HG03442 (cell line): ENCODE results near the gene AHNAK.

Source experiments
- ATAC-seq: cut with Tn5 transposase; IDR thresholded peaks from one replicate; pipeline ENCODE4 v1.9.1; 2021; ENCODE audit warnings: mild to moderate bottlenecking, moderate library complexity; ENCODE audit not compliant: unreplicated experiment

Gene AHNAK

GRCh38 chr11:62443390-62444235 is 103.0 kb downstream of the AHNAK start:
- ATAC-seq: no peak

- ATAC-seq: no peak
These were observed 106.6 kb downstream of the AHNAK start for GRCh38 chr11:62439785-62440602.

GRCh38 chr11:62438641-62439040 is 108.0 kb downstream of the AHNAK start:
- ATAC-seq: no peak

DNA sequence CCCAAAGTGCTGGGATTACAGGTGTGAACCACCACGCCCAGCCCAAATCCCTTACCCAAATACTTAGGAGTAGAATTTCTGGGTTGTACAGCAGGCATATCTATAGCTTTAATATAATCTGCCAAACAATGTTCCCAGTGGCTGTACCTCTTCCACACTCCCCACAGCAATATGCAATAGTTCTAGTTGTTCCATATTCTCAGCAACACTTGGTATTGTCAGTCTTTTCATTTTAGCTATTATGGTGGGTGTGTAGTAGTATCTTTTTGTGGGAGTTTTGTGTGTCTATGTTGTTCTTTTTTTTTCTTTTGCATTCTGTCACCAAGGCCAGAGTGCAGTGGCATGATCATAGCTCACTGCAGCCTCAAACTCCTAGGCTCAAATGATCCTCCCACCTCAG is 109.0 kb downstream of the AHNAK start:
- no peak for ATAC-seq

DNA sequence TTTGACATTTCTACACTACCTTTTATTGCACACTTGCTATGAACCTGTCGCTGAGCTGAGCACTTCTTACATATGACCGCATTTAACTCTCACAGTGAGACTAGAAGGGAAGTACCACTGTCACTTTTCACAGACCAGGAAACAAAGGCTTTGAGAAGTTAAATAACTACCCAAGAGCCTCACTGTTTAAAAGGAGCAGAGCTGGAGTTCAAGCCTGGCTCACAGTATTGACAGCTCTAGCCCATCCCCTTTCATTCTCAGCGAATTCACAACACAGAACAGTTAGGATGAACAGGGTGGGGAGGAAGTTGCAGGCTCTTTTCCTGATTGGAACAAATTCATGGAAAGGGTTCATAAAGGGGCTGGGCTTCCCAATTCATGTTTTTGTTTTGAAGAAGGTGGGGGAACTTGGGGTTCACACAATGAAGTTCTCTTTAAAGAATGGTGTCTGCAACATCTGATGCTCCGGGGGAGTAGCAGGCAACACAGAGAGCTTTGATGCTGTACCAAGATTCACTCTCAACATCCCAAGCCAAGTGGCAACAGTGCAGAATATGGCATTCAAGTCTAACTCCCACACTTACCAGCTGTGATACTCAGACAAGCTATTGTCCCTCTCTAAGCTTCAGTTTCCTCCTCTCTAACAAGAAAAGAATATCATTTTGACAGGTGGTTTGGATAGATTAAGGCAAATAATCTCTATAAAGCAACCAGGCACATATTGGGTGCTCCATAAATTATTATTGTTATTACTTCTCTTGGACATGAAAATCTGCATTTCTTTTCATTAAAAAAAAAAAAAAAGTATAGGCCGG is 110.6 kb downstream of the AHNAK start:
- no peak for ATAC-seq

- ATAC-seq: no peak
These were observed 112.7 kb downstream of the AHNAK start for GRCh38 chr11:62433904-62434276.

GRCh38 chr11:62433141-62433903 is 113.3 kb downstream of the AHNAK start:
- ATAC-seq: no peak

DNA sequence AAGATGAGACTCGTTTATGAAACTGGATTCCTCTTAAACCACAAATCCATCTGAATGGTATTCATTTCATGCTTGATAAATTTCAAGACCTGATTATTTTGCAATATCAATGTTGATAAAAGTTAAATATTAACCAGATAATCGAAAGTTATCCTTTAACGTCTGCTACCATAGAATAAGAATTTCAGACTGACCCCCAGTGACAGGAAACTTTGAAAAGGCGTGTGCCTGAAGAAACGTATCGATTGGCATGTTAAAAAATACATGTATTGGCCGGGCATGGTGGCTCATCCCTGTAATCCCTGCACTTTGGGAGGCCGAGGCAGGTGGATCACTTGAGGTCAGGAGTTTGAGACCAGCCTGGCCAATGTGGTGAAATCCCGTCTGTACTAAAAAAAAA is 113.9 kb downstream of the AHNAK start:
- no peak for ATAC-seq

GRCh38 chr11:62431171-62431901 is 115.3 kb downstream of the AHNAK start:
- ATAC-seq: no peak

GRCh38 chr11:62430425-62430824 is 116.2 kb downstream of the AHNAK start:
- no peak for ATAC-seq

DNA sequence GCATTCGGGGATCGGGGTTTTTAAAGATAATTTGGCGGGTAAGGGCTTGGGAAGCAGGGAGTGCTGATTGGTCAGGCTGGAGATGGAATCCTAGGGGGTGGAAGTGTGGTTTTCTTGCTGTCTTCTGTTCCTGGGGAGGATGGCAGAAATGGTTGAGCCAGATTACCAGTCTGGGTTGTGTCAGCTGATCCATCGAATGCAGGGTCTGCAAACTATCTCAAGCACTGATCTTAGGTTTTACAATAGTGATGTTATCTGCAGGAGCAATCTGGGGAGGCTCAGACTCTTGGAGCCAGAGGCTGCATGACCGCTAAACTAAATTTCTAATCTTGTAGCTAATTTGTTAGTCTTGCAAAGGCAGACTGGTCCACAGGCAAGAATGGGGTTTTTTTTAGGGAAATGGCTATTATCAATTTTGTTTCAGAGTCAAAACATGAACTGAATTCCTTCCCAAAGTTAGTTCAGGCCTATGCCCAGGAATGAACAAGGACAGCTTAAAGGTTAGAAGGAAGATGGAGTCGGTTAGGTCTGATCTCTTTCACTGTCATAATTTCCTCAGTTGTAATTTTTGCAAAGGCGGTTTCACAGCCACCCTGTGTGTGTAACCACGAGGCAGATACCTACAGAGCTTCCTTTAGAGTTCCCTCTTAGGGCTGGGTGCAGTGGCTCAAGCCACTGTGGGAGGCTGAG is 117.6 kb downstream of the AHNAK start:
- ATAC-seq: no peak

- peak; percentile 49 for ATAC-seq
These were observed 118.9 kb downstream of the AHNAK start for GRCh38 chr11:62427630-62428233.

DNA sequence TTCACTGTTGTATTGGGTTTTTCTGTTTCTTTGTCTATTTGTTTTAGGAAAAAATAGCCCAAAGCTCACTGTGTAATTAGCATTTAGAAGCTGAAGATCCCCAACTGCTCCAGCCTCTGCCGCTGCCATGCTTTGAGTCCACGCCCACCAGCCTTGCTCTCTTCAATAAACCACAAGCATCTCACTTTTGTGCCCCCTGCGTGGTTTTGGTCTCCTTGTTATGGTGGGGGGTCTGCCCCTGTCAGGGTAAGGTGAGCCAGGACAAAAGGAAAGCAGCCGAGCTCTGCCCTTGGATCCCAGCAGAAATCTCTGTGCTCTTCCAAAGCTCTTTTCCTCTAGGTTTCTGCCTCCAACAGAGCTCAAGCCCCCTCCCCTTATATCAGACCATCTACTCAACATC is 123.6 kb downstream of the AHNAK start:
- no peak for ATAC-seq

- no peak for ATAC-seq
These were observed 124.6 kb downstream of the AHNAK start for GRCh38 chr11:62421996-62422395.

DNA sequence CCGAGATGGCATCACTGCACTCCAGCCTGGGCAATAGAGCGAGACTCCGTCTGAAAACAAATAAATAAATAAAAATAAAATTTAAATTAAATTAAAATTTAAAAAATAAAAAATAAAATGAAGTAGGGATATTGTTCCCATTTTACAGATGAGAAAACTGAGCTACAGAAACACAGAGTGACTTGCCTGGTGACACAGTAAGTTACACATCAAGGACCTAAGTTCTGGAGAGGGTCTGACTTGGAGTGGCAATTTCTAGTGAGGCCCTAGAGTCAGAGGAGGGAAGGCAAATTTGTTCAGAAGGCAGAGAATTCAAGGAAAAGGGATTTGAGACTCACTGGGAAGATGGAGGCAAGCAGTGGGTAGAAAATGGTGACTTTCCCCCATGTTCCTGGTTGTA is 125.7 kb downstream of the AHNAK start:
- no peak for ATAC-seq

GRCh38 chr11:62419943-62420342 is 126.7 kb downstream of the AHNAK start:
- no peak for ATAC-seq

DNA sequence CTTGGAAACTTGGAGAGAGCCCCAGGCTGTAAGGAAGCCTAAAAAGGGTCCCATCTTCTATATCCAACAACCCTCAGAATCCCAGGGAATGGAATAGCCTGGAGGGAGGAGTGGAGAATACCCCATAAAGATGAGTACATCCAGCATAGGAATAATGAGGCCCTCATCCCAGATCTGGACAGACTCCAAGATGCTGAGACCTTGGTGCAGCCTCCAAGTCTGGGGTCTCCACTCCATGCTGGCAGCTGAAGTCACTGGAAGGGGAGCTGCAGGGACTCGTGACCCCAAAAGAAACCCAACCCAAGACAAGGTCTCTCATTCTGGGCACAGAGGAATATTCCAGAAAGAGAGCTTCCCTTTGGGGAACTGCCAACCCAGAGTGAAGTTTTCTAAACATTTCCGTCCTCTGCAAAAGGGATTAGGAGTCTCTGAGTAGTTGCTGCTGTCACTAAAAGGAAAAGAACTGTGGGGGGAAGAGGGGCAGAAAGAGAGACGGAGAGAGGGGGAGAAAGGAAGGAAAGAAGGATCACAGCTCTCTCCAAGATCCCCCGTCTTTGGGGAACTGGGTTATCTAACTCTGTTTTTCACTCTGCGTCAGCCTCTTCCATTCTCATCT is 127.2 kb downstream of the AHNAK start:
- ATAC-seq: no peak

GRCh38 chr11:62418733-62419132 is 127.9 kb downstream of the AHNAK start, which contains the start of gene SCGB1A1:
Gene SCGB1A1, plus strand, starts transcription at chr11:62419033. Its CDS starts 63 bp downstream, at chr11:62419096.
- ATAC-seq: no peak
